Activated CD4-positive, alpha-beta T cell treated with anti-CD3 and anti-CD28 coated beads, Interleukin-2, amount 50 U/mL, for 24 hours (primary cell): ENCODE data around the gene SSH2.
"Not testable (repeated sequence)": the region's sequence is repeated elsewhere in the genome, so short reads cannot be mapped to it uniquely, and the experiment has no call there.

Source experiments
- DNase-seq, 2 donors: peaks; one replicate each; pipeline ENCODE4 v3.0.0-alpha.2; 2020; ENCODE audit warnings: low read depth in 1 of 2, low spot score in 1 of 2

The SSH2 gene

GRCh38 chr17:29881256-29881655, 48.8 kb downstream of the SSH2 start:
- no peak for DNase-seq

GRCh38 chr17:29880031-29880430, 50.0 kb downstream of the SSH2 start:
- no peak for DNase-seq

GRCh38 chr17:29874931-29875596, 55.0 kb downstream of the SSH2 start:
- no peak for DNase-seq

GRCh38 chr17:29874358-29874757, 55.7 kb downstream of the SSH2 start:
- not testable (repeated sequence) for DNase-seq

- DNase-seq = no peak
These were observed 56.6 kb downstream of the SSH2 start for GRCh38 chr17:29873476-29873875.

GRCh38 chr17:29870836-29871465, 59.1 kb downstream of the SSH2 start:
- DNase-seq = no peak

- no peak for DNase-seq
These were observed 62.3 kb downstream of the SSH2 start for GRCh38 chr17:29867643-29868181.

GRCh38 chr17:29866746-29867404, 63.2 kb downstream of the SSH2 start:
- no peak for DNase-seq

- DNase-seq = no peak
These were observed 65.4 kb downstream of the SSH2 start for GRCh38 chr17:29864615-29865014.

- not testable (repeated sequence) for DNase-seq
These were observed 65.9 kb downstream of the SSH2 start for GRCh38 chr17:29864123-29864522.

GRCh38 chr17:29862951-29863350, 67.1 kb downstream of the SSH2 start:
- DNase-seq = no peak

- no peak for DNase-seq
These were observed 67.9 kb downstream of the SSH2 start for GRCh38 chr17:29862127-29862526.

- not testable (repeated sequence) for DNase-seq
These were observed 70.6 kb downstream of the SSH2 start for GRCh38 chr17:29859445-29859844.

GRCh38 chr17:29857823-29858222, 72.2 kb downstream of the SSH2 start:
- DNase-seq = no peak

- DNase-seq = not testable (repeated sequence)
These were observed 72.9 kb downstream of the SSH2 start for GRCh38 chr17:29857105-29857504.

- DNase-seq = no peak
These were observed 74.3 kb downstream of the SSH2 start for GRCh38 chr17:29855686-29856085.

- DNase-seq = no peak
These were observed 81.3 kb downstream of the SSH2 start for GRCh38 chr17:29848737-29849136.

- DNase-seq = no peak
These were observed 82.3 kb downstream of the SSH2 start for GRCh38 chr17:29847527-29848400.

GRCh38 chr17:29847118-29847517, 82.9 kb downstream of the SSH2 start:
- no peak for DNase-seq

GRCh38 chr17:29846298-29846697, 83.7 kb downstream of the SSH2 start:
- no peak for DNase-seq
